Measurements from ENCODE around the gene B4GALNT4. TPM values are rescaled to one million over a fixed set of nuclear protein-coding genes. Genes with fewer than 3 reads are reported as not detected.
"Not testable (repeated sequence)": the region's sequence is repeated elsewhere in the genome, so short reads cannot be mapped to it uniquely, and the experiment has no call there.

B4GALNT4 gene
- total RNA-seq, 1 donor from 2014 or later: 5.3 TPM

GRCh38 chr11:391117-392017, 22.1 kb downstream of the B4GALNT4 start:
- DNase-seq (ENCODE audit: extremely low read depth, low read depth, low spot score): no peak

DNA sequence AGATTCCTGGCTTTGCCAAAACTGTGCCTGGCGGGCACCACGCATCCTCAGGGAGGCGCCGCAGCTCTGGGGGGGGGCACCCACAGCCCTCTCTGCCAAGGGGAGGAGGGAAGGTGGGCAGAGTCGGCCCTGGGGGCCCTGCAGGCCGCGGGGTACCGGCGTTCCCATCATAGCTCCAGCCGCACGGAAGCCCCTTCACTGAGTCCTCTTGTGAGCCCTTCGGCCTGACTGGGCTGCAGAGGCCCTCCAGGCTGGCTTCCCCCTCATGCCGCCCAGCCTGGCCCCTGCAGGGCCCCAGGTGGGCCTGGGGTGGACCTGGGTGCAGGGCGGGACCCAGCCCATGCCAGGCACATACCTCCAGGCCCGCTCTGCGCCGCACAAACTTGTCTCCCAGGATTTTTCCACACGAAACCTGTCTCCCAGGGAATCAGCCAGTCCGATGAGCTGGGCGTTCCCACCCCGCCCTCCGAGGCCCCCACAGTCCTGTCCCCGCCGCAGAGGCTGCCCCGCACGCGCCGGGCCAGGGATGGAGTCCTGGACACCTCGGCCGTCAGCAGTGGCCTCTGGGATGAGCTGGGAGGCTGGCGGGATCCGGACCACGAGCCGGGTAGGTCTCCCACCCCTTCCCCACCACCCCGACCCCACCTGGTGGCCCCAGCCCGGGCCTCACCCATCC, 22.9 kb downstream of the B4GALNT4 start:
- DNase-seq (ENCODE audit: extremely low read depth, low read depth, low spot score): no peak

DNA sequence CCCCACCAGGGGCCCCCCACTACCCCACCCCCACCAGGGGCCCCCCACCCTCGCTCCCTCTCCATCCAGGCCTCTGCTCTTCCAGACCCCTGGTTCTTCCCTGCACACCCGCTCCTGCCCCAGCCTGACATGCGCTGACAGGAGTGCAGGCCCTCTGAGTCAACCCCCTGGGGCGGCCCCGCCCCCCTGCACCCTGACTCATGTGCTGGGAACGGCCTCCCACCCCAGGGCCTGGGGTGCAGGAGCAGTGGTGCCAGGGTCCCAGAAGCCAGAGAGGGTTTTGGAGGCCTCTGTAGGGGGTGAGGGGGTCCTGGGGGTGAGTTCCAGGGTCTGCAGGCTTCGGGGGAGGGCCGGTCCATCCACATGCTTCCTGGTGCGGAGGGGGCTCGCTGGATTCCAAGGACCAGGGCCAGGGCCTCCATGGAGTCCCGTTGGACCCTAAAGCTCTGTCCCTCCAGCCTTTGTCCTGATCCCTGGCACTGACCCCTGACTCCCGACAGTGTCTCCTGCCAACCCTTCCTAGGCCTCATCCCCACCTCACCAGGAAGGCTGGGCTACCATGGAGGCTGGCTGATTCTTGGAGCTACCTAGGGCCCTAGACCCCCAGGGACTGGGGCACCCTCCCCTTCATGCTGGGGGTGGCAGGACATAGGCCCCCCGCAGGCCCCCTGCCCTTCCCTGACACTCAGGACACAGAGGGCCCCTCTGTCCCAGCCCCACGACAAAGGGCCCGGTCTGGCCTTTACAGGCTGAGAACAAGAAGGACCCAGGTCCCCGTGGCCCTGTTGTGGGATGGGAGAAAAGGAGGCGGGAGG, 24.1 kb downstream of the B4GALNT4 start:
- no peak for DNase-seq (ENCODE audit: extremely low read depth, low read depth, low spot score)

DNA sequence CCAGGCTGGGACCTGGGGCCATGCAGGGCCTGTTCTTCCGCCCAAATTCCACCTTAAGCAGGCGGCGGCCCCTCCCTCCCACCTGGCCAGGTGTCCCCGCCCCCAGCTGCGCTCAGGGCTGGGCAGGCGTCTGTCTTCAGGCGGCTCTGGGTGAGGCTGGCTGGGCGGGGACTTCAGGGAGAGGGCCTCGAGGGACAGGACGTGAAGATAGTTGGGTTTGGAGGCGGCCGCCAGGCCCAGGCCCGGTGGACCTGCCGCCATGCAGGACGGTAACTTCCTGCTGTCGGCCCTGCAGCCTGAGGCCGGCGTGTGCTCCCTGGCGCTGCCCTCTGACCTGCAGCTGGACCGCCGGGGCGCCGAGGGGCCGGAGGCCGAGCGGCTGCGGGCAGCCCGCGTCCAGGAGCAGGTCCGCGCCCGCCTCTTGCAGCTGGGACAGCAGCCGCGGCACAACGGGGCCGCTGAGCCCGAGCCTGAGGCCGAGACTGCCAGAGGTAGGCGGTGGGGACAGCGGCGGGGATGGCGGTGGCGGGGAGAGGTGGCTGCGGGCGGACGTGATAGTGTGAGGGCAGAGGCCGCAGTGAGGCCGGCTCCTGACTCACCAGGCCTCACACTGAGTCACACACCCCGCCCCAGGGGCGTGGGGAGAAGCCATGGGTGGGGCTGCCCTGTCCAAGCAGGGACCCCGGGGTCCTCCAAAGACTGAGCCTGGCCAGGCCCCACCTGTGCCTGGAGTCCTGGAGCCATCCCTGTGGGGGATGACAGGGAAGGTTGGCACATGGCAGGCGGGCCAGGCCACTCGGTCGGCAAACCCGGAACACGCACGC, 24.9 kb downstream of the B4GALNT4 start, which contains the start of gene PKP3:
Gene PKP3, plus strand, starts transcription at position 176 of the 824 bp plus-strand sequence. Its CDS starts 84 bp downstream, at position 260.
- DNase-seq (ENCODE audit: extremely low read depth, low read depth, low spot score): no peak

DNA sequence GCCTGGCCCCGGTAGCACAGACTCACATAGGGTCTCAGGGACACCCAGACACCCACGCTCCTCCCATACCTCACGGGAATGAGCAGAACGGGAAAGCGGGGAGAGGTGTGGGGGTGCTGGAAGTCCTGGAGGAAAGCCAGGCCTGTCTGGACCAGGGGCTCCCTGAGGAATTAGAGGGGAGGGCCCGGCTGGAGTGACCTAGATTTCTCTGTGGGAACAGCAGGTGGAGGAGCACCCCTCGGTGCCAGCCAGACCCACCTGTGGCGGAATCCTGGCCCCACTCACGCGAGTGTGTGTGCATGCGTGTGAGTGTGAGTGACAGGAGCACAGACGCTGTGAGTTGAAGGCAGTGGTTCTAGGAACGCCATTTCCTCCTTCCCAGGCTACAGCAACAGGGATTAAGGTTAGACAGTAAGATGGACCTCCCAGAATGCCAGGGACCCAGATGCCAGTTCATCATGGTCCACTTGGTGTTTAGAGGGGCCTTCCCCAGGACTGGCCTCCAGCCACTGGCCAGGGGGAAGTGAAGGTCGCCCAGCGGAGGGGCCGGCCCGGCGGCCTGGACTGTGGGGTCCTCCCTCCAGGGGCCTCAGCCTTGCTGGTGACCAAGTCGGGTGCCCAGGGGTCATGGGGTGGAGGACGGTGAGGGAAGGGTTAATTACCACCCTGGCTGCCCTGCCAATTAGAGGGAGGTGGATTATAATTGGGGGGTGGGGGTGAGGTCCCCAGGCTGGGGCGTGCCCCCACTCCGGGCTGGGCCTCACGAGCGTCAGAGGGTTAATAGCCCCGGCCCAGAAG, 25.8 kb downstream of the B4GALNT4 start:
- DNase-seq (ENCODE audit: extremely low read depth, low read depth, low spot score): no peak

DNA sequence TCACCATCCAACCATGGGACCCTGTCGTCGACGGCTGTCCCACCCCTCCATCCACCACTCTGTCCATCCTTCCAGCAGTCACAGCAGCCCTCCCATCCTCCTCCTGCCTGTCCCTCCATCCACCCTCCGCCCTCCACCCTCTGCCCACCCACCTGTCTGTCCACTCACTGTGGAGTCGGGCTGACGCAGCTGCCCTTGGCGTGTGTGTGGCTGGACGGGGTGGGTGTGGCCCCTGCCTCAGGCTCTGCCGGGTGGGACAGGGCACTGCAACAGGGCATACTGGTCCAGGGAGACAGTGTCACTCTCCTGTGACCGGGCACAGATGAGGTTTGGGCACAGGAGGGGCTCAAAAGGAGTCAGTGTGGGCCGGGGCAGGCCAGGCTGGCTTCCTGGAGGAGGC, 26.6 kb downstream of the B4GALNT4 start:
- no peak for DNase-seq (ENCODE audit: extremely low read depth, low read depth, low spot score)

GRCh38 chr11:396511-396947, 27.2 kb downstream of the B4GALNT4 start:
- no peak for DNase-seq (ENCODE audit: extremely low read depth, low read depth, low spot score)

DNA sequence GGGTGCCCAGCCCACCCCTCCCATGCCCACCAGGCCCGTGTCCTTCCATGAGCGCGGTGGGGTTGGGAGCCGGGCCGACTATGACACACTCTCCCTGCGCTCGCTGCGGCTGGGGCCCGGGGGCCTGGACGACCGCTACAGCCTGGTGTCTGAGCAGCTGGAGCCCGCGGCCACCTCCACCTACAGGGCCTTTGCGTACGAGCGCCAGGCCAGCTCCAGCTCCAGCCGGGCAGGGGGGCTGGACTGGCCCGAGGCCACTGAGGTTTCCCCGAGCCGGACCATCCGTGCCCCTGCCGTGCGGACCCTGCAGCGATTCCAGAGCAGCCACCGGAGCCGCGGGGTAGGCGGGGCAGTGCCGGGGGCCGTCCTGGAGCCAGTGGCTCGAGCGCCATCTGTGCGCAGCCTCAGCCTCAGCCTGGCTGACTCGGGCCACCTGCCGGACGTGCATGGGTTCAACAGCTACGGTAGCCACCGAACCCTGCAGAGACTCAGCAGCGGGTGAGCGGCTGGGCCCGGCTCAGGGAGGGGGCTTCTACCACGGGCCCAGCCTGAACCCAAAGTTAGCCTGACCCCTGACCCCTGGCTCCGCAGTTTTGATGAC, 27.7 kb downstream of the B4GALNT4 start:
- DNase-seq (ENCODE audit: extremely low read depth, low read depth, low spot score): no peak

DNA sequence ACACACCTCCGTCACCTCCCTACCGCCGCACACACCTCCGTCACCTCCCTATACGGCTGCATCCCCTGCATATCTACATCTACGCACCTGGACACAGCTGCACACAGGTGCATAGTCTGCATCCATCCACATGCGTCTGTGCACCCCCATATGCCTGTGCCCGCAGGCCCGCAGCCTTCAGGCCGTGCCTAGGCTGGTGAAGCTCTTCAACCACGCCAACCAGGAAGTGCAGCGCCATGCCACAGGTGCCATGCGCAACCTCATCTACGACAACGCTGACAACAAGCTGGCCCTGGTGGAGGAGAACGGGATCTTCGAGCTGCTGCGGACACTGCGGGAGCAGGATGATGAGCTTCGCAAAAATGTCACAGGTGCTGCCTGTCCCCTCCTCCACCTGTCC, 29.5 kb downstream of the B4GALNT4 start:
- no peak for DNase-seq (ENCODE audit: extremely low read depth, low read depth, low spot score)

DNA sequence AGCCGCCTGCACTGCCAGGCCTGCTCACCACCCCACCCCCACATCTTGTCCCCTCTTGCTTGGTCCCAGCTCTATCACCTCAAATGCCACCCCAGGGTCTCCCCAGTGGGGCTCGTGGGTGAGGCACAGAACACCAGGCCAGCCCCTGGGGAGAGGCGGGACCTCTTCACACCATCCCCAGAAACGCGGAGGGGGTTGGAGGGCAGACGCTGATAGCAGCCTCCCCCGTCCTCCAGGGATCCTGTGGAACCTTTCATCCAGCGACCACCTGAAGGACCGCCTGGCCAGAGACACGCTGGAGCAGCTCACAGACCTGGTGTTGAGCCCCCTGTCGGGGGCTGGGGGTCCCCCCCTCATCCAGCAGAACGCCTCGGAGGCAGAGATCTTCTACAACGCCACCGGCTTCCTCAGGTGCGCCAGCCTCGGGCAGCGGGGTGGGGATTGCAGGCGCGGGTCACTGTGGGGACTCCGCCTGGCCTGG, 30.5 kb downstream of the B4GALNT4 start:
- DNase-seq (ENCODE audit: extremely low read depth, low read depth, low spot score): no peak

DNA sequence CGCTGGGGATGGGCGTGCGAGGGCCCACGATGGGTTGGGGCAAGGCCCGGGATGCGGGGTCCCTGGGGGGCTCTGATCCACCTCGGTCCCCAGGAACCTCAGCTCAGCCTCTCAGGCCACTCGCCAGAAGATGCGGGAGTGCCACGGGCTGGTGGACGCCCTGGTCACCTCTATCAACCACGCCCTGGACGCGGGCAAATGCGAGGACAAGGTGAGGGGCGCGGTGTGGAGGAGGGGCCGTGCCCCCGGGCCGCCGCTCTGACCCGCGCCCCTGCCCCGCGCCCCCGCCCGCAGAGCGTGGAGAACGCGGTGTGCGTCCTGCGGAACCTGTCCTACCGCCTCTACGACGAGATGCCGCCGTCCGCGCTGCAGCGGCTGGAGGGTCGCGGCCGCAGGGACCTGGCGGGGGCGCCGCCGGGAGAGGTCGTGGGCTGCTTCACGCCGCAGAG, 31.0 kb downstream of the B4GALNT4 start:
- no peak for DNase-seq (ENCODE audit: extremely low read depth, low read depth, low spot score)

GRCh38 chr11:401196-401595, 31.9 kb downstream of the B4GALNT4 start:
- DNase-seq (ENCODE audit: extremely low read depth, low read depth, low spot score): not testable (repeated sequence)

DNA sequence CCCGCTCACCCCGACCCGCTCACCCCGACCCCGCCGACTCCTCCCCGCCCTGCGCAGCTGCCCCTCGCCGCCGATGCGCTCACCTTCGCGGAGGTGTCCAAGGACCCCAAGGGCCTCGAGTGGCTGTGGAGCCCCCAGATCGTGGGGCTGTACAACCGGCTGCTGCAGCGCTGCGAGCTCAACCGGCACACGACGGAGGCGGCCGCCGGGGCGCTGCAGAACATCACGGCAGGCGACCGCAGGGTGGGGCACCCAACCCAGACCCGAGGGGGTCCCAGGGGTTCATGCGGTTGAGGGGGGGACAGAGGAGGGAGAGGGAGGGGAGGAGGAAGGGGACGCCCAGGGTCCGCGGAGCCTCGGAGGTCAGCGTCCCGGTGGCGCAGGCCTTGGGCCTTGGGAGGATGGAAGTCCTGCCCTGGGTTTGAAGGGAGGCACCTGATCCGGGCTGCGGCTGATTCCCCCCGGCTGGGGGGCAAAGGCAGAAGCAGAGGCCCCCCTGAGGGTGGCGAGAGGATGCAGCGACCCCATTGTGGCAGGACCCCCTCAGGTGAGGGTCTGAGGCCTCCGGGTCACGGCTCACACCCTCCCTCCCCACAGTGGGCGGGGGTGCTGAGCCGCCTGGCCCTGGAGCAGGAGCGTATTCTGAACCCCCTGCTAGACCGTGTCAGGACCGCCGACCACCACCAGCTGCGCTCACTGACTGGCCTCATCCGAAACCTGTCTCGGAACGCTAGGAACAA, 33.9 kb downstream of the B4GALNT4 start:
- DNase-seq (ENCODE audit: extremely low read depth, low read depth, low spot score): no peak

DNA sequence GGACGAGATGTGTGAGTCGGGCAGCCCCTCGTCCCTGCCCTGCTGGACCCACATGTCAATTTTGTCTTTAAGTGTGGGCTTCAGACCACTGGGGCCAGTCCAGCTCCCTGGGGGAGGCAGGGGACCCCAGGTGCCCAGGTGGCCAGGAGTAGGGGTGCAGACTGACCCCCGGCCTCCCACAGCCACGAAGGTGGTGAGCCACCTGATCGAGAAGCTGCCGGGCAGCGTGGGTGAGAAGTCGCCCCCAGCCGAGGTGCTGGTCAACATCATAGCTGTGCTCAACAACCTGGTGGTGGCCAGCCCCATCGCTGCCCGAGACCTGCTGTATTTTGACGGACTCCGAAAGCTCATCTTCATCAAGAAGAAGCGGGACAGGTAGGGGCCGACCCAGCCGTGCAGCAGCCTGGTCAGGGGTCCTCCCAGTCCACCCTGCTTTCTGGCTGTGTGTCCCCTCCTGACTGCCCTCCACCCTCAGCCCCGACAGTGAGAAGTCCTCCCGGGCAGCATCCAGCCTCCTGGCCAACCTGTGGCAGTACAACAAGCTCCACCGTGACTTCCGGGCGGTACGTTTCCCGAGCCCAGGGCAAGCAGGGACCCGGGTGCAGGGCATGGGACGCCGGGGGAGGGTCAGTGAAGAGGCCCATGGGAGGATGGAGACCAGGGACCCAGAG, 34.6 kb downstream of the B4GALNT4 start:
- no peak for DNase-seq (ENCODE audit: extremely low read depth, low read depth, low spot score)

GRCh38 chr11:404551-405264, 35.4 kb downstream of the B4GALNT4 start:
- no peak for DNase-seq (ENCODE audit: extremely low read depth, low read depth, low spot score)

DNA sequence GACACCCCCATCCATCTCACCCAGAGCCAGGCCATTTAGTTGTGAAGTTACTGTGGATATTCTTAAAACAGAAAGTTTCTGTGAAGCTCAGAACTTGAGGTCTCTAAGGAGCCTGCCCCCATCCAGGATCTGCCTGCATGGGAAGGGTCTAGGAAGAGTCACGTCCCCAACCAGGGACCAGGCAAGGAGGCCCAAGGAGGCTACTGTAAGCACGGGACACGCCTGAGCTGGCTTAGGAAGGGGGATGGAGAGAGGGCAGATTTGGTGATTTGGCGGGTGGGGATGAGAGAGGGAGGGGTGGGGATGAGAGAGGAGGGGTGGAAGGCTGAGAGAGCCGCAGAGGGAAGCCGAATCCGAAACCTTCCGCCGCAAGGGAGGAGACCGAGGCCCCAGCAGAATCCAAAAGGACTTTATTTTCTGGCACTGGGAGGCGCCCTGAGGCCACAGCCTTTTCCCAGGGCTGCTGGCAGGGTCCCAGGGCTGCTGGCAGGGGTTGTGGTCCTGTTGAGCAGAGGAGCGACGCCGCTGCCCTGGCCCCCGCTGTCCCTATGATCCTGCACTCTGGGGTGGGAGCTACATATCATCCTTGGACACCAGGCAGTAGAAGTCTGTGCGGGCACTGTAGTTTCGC, 36.1 kb downstream of the B4GALNT4 start:
- no peak for DNase-seq (ENCODE audit: extremely low read depth, low read depth, low spot score)
